ENCODE results near the gene LMBR1.

DNA sequence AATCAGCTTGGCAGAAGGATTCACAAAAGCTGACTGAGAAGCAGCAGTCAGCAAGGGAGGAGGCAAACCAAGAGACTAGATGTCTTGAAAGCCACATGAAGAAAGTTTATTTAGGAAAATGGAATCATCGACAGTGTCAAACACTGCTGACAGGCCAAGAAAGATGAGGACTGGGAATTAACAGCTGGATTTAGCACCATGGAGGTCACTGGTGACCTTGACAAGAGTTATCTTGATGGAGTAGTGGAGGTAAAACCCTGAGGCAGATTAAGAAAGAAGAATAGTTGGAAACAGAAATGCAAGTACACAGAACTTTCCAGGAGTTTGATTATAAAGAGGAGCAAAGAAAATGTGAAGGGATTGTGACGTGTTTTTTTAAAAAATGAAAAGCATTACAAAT, 51.5 kb downstream of the LMBR1 start:
- no peak for TF ChIP-seq CTCF (IDR thresholded peaks at IDR 0.05)
- no peak for TF ChIP-seq EP300 (IDR thresholded peaks at IDR 0.05)
- no peak for TF ChIP-seq POLR2AphosphoS5 (IDR thresholded peaks at IDR 0.05)
